Activated CD4-positive, CD25-positive, alpha-beta regulatory T cell (primary cell): ENCODE measurements around the gene CREB3L2.

Source experiments
- DNase-seq, 4 experiments: peaks; one replicate each; lab custom pipeline; 2025; lab: John Stamatoyannopoulos, UW

The CREB3L2 gene

DNA sequence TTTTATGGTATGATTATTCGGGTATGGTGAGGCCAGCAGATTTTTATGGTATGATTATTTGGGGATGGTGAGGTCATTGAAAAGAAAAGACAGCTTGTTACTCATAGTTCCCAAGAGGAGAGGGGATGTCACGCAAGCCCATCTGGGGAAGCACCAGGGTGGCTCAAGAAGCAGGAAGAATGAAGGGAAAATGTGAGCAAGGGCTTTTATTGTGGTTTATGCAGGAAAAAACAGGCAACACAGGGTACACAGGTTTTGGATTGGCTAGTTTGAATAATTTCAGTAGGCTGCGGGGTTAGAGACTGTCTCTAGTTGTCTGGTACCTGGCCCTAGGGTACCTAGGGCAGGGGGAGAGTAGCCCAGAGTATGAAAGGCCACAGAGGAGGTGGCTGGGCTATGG is 128.4 kb downstream of the CREB3L2 start:
- DNase-seq = no peak

GRCh38 chr7:137871170-137871915 is 130.5 kb downstream of the CREB3L2 start:
- no peak for DNase-seq

- no peak for DNase-seq
These were observed 131.2 kb downstream of the CREB3L2 start for GRCh38 chr7:137870684-137871083.

DNA sequence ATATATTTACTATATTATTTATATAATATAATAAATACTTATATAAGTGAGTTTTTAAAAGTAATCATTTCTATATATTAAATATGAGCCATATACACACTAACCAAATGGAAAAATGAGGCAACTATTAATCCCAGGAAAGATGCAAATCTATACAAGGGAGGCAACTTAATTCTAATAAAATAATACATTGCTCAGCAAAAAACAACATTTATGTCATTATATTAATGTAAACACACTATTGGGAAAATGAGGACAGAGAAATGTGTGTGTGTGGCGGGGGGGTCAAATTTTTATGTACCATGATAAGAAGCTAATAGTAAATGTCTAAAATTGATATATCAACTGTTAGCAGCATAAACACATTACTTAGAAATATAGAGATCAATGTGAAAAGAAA is 131.8 kb downstream of the CREB3L2 start:
- no peak for DNase-seq

GRCh38 chr7:137869260-137869659 is 132.6 kb downstream of the CREB3L2 start:
- DNase-seq = no peak

- no peak for DNase-seq
These were observed 134.6 kb downstream of the CREB3L2 start for GRCh38 chr7:137867289-137867688.

- no peak for DNase-seq
These were observed 136.1 kb downstream of the CREB3L2 start for GRCh38 chr7:137865764-137866163.

DNA sequence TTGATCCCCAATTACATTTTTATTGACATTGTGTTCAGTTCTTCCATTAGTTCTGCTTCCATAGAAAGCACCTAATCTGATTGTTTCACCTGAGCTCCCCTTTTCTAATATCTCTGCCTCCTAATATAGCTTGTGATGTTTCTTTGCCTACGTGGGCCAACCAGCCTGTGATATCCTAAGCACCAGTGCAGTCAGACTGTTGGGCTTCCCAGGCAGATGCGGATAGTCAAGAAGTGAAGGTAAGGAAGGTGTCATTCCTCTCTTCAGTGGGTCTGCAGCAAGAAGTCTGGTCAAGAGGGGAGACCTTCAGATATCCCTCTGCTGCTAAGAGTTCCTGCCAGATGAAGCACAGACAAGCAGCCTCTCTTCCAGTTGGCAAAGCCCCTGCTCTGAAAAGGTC is 138.9 kb downstream of the CREB3L2 start:
- DNase-seq = no peak

DNA sequence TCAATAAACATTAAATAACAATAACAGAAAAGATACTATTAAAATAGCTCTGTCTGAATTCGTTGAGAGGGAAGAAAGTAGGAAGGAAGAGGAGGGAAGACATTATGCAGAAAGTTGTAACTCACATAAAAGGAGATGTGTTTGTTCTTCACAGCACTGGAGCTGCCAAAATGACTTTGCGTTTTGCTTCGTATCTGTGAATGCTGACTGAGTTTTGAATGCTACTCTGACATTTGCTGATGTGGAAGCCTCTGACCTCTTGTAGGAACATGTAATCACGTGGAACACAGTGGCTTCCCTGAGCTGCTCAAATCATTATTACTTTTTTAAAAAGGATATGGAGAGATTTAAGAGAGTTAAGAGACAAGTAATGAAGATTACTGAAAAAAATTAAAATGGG is 139.5 kb downstream of the CREB3L2 start:
- DNase-seq = no peak

DNA sequence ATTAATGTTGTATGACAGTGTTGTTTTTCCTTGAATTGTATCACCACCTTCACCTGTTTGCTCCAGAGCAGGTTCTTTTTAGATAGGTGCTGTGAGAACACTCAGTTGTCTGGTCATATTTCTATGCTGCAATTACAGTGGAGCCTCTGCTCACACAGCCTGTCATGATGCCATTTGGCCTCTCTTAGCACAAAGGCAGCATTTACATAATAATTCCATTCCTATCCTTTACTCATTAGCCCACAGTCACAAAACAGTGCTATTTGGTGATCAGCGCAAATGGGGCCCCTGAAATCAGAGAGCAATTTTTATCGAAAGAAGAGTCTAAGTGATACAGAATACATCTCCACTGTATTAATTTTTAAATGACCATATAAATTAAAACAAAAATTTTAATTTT is 141.3 kb downstream of the CREB3L2 start:
- DNase-seq = no peak

DNA sequence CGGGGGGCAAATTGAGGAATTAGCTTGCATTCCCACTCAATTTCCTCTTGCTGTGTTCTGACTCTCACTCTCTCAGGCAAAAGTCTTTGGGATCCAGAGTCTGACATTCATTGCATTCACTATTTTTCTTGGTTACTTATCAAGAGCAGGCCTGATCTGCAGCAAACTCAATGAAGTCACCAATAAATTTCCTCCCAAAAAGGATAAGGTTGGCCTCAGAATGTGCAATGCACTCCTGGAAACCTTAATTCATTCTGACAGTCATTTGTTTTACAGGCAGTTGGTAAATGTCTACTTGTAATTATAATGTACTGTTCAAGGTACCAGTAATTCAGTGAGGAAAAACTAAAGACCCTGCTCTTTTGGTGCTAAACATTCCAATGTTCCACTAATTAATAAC is 148.8 kb downstream of the CREB3L2 start:
- DNase-seq = no peak

GRCh38 chr7:137852108-137852507 is 149.8 kb downstream of the CREB3L2 start:
- no peak for DNase-seq

- no peak for DNase-seq
These were observed 150.6 kb downstream of the CREB3L2 start for GRCh38 chr7:137850972-137851945.

DNA sequence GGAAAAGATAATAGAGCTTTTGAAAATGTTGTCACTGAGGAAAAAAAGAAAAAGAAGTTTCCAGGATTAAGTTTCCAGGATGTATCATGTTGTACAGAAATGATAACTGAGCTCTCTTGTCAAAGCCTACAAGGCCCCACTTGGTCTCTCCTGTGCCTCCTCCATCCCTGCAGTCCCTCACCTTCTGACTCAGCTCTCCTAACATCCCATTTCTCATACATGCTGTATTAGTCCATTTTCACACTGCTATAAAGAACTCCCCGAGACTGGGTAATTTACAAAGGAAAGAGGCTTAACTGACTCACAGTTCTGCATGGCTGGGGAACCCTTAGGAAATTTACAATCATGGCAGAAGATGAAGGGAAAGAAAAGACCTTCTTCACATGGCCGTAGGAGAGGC is 151.3 kb downstream of the CREB3L2 start:
- no peak for DNase-seq

GRCh38 chr7:137848095-137848494 is 153.8 kb downstream of the CREB3L2 start:
- DNase-seq = no peak

DNA sequence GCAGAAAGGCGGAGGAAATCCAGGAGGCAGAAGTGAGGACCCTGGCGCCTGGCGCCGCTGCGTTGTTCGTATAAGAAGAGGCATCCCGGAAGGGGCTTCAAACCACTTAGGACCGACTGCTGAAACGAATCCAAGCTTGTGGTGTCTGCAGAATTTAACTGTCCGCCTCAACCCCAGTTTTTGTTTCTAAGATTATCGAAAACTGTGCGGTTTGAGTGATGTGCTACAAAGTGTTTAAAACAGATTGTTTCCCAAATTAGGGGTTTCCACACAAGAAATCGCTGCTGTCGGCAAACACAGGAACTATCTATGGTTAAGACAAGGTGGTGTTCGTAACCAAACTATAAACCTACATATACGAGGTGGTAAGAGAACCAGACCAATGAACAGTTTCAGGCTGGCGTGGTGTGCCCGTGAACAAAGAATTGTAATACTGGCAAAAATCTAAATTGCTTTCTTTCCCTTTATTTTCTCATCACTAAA is 154.3 kb downstream of the CREB3L2 start:
- DNase-seq = no peak

DNA sequence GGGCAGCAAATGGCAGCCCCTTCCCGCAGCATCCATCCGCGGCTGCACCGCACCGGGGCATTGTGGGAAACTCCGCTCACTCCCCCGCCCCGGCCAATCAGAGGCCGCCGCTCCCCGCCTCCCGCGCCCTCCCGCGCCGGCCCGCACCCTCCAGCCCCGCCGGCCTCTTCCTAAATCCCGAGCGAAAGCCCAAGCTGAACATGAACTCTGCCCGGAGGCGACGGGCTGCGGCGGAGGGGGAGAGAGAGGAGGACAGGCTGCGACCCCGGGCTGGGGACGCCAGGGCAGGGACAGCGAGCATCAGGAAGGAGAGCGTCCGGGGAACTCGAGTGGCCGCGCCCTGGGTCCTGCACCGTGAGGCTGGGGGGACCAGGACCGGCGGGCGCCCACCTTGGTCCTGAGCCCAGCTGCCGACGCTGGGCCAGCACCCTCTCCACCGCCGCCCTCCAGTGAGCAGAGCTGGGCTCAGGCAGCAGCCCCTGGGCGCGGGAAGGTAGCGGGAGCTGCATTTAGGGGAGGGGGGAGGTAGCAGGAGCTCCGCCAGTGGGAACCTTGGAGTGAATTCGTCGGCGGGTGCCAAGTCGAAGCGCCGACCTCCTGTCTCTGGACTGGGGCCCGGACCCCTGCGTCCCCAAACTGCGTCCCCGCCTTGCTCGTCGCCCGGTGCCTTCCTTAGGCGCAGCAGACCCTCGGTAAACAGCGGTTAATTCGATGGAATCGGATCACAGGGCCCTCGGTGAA is 154.9 kb downstream of the CREB3L2 start, which contains the start of gene DGKI:
Gene DGKI, minus strand, starts transcription at position 148 of the 741 bp plus-strand sequence.
- no peak for DNase-seq

GRCh38 chr7:137846549-137846826 is 155.4 kb downstream of the CREB3L2 start:
- no peak for DNase-seq

DNA sequence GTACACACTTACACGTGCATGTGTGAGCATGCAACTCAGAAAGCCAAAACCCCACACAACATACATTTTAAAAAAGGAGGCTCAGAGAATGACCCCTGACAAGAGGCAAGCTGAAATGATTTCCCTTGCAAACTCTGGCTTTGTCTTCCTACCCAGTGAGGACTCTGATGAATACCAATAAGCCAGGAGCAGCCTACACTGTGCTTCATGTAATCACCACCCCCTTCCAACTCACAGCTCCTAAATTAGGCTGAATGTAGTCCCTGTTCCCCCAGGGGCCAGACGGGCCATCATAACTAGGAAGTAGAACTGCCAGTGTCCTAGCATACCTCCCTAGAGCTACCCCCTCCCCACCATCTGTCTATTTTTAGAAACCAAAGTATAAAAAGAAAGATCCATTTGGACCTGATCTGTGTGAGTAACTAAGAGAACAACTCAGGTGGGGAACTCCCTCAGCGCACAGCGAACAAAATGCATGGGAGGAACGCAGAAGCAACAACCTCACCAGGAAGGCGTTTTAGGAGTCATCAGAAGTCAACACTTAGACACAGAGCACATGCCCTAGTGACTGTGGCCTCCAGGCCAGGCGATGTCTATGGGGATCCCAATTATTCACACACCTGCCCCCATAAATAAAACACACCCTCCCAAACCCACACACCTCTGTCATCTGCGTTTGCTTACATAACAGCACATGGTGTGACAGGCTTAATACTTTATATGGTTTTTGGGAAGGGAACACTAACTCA is 157.0 kb downstream of the CREB3L2 start:
- DNase-seq = no peak

- DNase-seq = no peak
These were observed 161.7 kb downstream of the CREB3L2 start for GRCh38 chr7:137839903-137840779.
